ENCODE results near the gene PHOSPHO1.

PHOSPHO1 gene

GRCh38 chr17:49241692-49242397, 11.3 kb upstream of the PHOSPHO1 start:
- no peak overlapping the region for H3K27ac ChIP-seq (ENCODE audit: low read depth, low read length)
- H3K9ac ChIP-seq (ENCODE audit: low read length) = no peak overlapping the region
- H3K9me3 ChIP-seq (ENCODE audit: low read length) = no peaks in the 10 kb centered on the region
- no peaks in the 10 kb centered on the region for H3K27me3 ChIP-seq (ENCODE audit: control insufficient read depth in 1 of 2, insufficient read depth in 2 of 2, low read length in 2 of 2)
- no peaks in the 10 kb centered on the region for H3K4me1 ChIP-seq (ENCODE audit: insufficient read depth, low read length)
- no peaks in the 10 kb centered on the region for H3K36me3 ChIP-seq (ENCODE audit: insufficient read depth, low read length)
- no peak overlapping the region for H3K4me3 ChIP-seq (ENCODE audit: low read depth in 1 of 2, low read length in 2 of 2)

- H3K4me1 ChIP-seq (ENCODE audit: insufficient read depth, low read length) = no peaks in the 10 kb centered on the region
- H3K27me3 ChIP-seq (ENCODE audit: control insufficient read depth in 1 of 2, insufficient read depth in 2 of 2, low read length in 2 of 2) = no peaks in the 10 kb centered on the region
- no peak overlapping the region for H3K27ac ChIP-seq (ENCODE audit: low read depth, low read length)
- no peak overlapping the region for H3K4me3 ChIP-seq (ENCODE audit: low read depth in 1 of 2, low read length in 2 of 2)
- no peaks in the 10 kb centered on the region for H3K36me3 ChIP-seq (ENCODE audit: insufficient read depth, low read length)
- H3K9ac ChIP-seq (ENCODE audit: low read length) = no peak overlapping the region
- H3K9me3 ChIP-seq (ENCODE audit: low read length) = no peaks in the 10 kb centered on the region
Observed at GRCh38 chr17:49241040-49241439, 10.5 kb upstream of the PHOSPHO1 start.

DNA sequence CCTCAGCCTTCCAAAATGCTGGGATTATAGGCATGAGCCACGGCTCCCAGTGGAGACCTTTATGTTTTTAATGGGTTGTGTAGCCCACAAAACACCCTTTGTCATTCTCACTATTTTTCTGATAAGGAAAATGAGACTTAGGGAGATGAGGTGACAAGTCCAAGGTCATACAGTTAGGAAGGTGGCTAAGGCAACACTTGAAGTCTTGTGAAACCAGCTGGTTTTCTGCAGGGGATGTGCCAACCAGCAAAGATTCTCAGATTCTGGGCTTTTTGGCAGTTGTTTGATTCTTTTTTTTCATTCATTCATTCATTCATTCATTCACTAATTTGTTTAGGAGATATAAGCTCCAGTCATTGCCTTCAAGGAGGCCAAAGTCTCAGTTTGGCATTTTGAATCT, 10.0 kb upstream of the PHOSPHO1 start:
- no peaks in the 10 kb centered on the region for H3K4me1 ChIP-seq (ENCODE audit: insufficient read depth, low read length)
- H3K9me3 ChIP-seq (ENCODE audit: low read length) = no peaks in the 10 kb centered on the region
- H3K36me3 ChIP-seq (ENCODE audit: insufficient read depth, low read length) = no peaks in the 10 kb centered on the region
- H3K27me3 ChIP-seq (ENCODE audit: control insufficient read depth in 1 of 2, insufficient read depth in 2 of 2, low read length in 2 of 2) = no peaks in the 10 kb centered on the region
- H3K4me3 ChIP-seq (ENCODE audit: low read depth in 1 of 2, low read length in 2 of 2) = no peak overlapping the region
- H3K27ac ChIP-seq (ENCODE audit: low read depth, low read length) = no peak overlapping the region
- H3K9ac ChIP-seq (ENCODE audit: low read length) = no peak overlapping the region

- no peaks in the 10 kb centered on the region for H3K27me3 ChIP-seq (ENCODE audit: control insufficient read depth in 1 of 2, insufficient read depth in 2 of 2, low read length in 2 of 2)
- no peak overlapping the region for H3K9ac ChIP-seq (ENCODE audit: low read length)
- H3K4me1 ChIP-seq (ENCODE audit: insufficient read depth, low read length) = no peaks in the 10 kb centered on the region
- no peaks in the 10 kb centered on the region for H3K36me3 ChIP-seq (ENCODE audit: insufficient read depth, low read length)
- H3K9me3 ChIP-seq (ENCODE audit: low read length) = no peaks in the 10 kb centered on the region
- H3K27ac ChIP-seq (ENCODE audit: low read depth, low read length) = no peak overlapping the region
- no peak overlapping the region for H3K4me3 ChIP-seq (ENCODE audit: low read depth in 1 of 2, low read length in 2 of 2)
Observed at GRCh38 chr17:49239963-49240362, 9.4 kb upstream of the PHOSPHO1 start.

DNA sequence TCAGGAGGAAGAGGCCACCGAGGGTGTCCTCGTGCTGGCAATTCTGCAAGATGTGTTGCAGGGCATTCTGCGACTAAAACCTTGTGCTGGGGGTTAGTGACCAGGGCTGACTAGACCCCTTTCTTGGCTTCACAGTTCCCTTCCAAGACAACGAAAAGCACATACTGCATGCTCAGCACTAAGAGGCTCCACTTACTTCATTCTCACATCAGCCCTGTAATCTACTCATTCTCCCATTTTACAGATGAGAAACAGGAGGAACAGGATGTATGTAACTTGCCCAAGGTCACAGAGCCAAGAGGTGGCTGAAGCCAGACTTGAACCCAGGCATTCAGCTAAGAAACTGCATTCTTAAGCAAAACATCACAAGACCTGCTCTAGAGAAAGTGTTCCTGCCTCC, 5.3 kb upstream of the PHOSPHO1 start:
- no peaks in the 10 kb centered on the region for H3K9me3 ChIP-seq (ENCODE audit: low read length)
- no peaks in the 10 kb centered on the region for H3K27me3 ChIP-seq (ENCODE audit: control insufficient read depth in 1 of 2, insufficient read depth in 2 of 2, low read length in 2 of 2)
- no peak overlapping the region for H3K9ac ChIP-seq (ENCODE audit: low read length)
- H3K4me1 ChIP-seq (ENCODE audit: insufficient read depth, low read length) = no peaks in the 10 kb centered on the region
- H3K4me3 ChIP-seq (ENCODE audit: low read depth in 1 of 2, low read length in 2 of 2) = no peak overlapping the region
- no peaks in the 10 kb centered on the region for H3K36me3 ChIP-seq (ENCODE audit: insufficient read depth, low read length)
- H3K27ac ChIP-seq (ENCODE audit: low read depth, low read length) = no peak overlapping the region

DNA sequence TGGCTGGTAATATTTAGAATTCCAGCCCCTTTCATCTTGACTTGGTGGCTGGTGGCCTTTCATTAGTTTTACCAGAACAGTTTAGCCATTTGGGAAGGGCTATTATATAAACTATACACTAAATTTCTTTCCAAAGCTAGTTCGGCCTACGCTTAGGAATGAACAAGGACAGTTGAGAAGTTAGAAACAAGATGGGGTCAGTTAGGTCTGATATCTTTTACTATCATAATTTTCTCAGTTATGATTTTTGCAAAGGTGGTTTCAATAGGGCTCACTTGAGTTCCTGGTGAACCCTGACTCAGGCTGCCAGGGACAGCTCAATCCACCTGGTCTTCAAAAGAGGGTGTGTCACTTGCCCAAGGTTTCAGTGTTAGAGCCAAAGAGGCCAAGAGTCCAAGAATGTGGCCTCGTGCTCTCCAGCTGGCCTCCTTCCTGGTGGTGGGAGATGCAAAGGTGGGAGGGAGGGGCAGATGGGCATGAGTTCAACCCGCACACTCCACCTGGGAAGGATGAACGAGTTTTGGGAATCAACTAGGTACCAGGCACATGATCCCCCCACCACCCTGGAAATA, 4.0 kb upstream of the PHOSPHO1 start:
- H3K27ac ChIP-seq (ENCODE audit: low read depth, low read length) = no peak overlapping the region
- no peak overlapping the region for H3K9ac ChIP-seq (ENCODE audit: low read length)
- peaks cover under 1 to 3% of the 10 kb centered on the region in 2 donors for H3K27me3 ChIP-seq (ENCODE audit: control insufficient read depth in 1 of 2, insufficient read depth in 2 of 2, low read length in 2 of 2)

GRCh38 chr17:49231563-49231894, 942 bp upstream of the PHOSPHO1 start:
- Histone ChIP-seq H3K27me3 (ENCODE audit: control insufficient read depth in 1 of 2, insufficient read depth in 2 of 2, low read length in 2 of 2) (peaks cover 8 to 18% of the 10 kb centered on the region in 2 donors), H3K9me3 (ENCODE audit: low read length) (no peaks in the 10 kb centered on the region), H3K4me1 (ENCODE audit: insufficient read depth, low read length) (peaks cover 6% of the 10 kb centered on the region), H3K27ac (ENCODE audit: low read depth, low read length) (no peak overlapping the region), H3K9ac (ENCODE audit: low read length) (no peak overlapping the region), H3K36me3 (ENCODE audit: insufficient read depth, low read length) (no peaks in the 10 kb centered on the region), H3K4me3 (ENCODE audit: low read depth in 1 of 2, low read length in 2 of 2) (peak overlapping the region in 1 of 2 donors; percentile 67)

More for the DNA sequence above, 4.0 kb upstream of the PHOSPHO1 start:
- H3K9me3 ChIP-seq (ENCODE audit: low read length) = no peaks in the 10 kb centered on the region
- H3K4me3 ChIP-seq (ENCODE audit: low read depth in 1 of 2, low read length in 2 of 2) = no peak overlapping the region
- no peaks in the 10 kb centered on the region for H3K36me3 ChIP-seq (ENCODE audit: insufficient read depth, low read length)
- H3K4me1 ChIP-seq (ENCODE audit: insufficient read depth, low read length) = peaks cover 3% of the 10 kb centered on the region

DNA sequence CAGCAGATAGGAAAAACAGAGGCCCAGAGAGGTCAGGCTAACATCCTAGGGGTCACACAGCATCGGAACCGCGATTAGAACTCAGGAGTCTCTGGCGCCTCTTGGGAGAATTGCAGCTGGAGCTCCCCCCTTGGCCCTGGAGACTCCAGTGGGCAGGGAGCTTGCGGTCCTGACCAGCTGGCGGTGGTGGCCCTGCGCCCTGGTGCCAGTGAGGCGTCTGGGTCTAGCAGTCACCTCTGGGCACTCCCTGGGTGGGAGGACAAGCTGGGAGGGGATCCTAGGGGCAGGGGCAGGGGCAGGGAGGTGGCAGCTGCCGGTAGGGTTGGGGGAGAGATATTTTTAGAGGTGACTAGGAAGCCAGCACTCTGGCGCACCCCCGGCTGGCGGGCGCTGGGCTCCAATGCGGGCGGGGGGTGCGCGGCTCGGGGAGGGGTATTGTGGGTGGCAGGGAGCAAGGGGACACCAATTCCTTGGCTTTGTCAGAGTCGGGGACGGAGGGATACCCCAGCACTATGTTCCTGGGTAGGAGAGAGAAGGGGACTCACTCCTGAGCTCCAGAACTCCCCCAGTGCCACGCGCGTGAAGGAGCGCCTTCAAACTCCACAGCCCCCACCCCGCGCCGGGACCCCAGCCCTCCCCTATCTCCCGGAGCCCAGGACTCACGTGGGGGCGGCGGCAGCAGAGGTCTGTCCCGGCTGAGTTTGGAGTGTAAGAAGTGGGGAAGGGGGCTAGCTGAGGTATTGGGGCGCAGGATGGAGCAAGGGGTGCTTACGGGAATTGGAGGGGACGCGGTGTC, 584 bp downstream of the PHOSPHO1 start:
- no peaks in the 10 kb centered on the region for H3K9me3 ChIP-seq (ENCODE audit: low read length)
- H3K4me3 ChIP-seq (ENCODE audit: low read depth in 1 of 2, low read length in 2 of 2) = peak overlapping the region; percentile 67 to 87
- no peak overlapping the region for H3K27ac ChIP-seq (ENCODE audit: low read depth, low read length)
- no peak overlapping the region for H3K9ac ChIP-seq (ENCODE audit: low read length)
- peaks cover 6% of the 10 kb centered on the region for H3K4me1 ChIP-seq (ENCODE audit: insufficient read depth, low read length)
- H3K27me3 ChIP-seq (ENCODE audit: control insufficient read depth in 1 of 2, insufficient read depth in 2 of 2, low read length in 2 of 2) = peaks cover 23 to 33% of the 10 kb centered on the region in 2 donors
- H3K36me3 ChIP-seq (ENCODE audit: insufficient read depth, low read length) = no peaks in the 10 kb centered on the region

GRCh38 chr17:49229076-49229804, 1.3 kb downstream of the PHOSPHO1 start:
- H3K4me3 ChIP-seq (ENCODE audit: low read depth in 1 of 2, low read length in 2 of 2) = no peak overlapping the region
- no peaks in the 10 kb centered on the region for H3K9me3 ChIP-seq (ENCODE audit: low read length)
- H3K9ac ChIP-seq (ENCODE audit: low read length) = no peak overlapping the region
- H3K36me3 ChIP-seq (ENCODE audit: insufficient read depth, low read length) = no peaks in the 10 kb centered on the region
- no peak overlapping the region for H3K27ac ChIP-seq (ENCODE audit: low read depth, low read length)
- peaks cover 28 to 40% of the 10 kb centered on the region in 2 donors for H3K27me3 ChIP-seq (ENCODE audit: control insufficient read depth in 1 of 2, insufficient read depth in 2 of 2, low read length in 2 of 2)
- peaks cover 7% of the 10 kb centered on the region for H3K4me1 ChIP-seq (ENCODE audit: insufficient read depth, low read length)

- H3K36me3 ChIP-seq (ENCODE audit: insufficient read depth, low read length) = no peaks in the 10 kb centered on the region
- H3K27ac ChIP-seq (ENCODE audit: low read depth, low read length) = no peak overlapping the region
- H3K27me3 ChIP-seq (ENCODE audit: control insufficient read depth in 1 of 2, insufficient read depth in 2 of 2, low read length in 2 of 2) = peaks cover 40 to 56% of the 10 kb centered on the region in 2 donors
- no peaks in the 10 kb centered on the region for H3K9me3 ChIP-seq (ENCODE audit: low read length)
- peaks cover 18% of the 10 kb centered on the region for H3K4me1 ChIP-seq (ENCODE audit: insufficient read depth, low read length)
- H3K9ac ChIP-seq (ENCODE audit: low read length) = no peak overlapping the region
- no peak overlapping the region for H3K4me3 ChIP-seq (ENCODE audit: low read depth in 1 of 2, low read length in 2 of 2)
Observed at GRCh38 chr17:49227436-49228261, 2.9 kb downstream of the PHOSPHO1 start.

Measured in muscle layer of colon (tissue), 2 donors.